GM21423 (cell line): ENCODE measurements around the gene MED25.
"Not testable (repeated sequence)": the region's sequence is repeated elsewhere in the genome, so short reads cannot be mapped to it uniquely, and the experiment has no call there.

ENCODE experiments used
- ATAC-seq: cut with Tn5 transposase; IDR thresholded peaks from one replicate; pipeline ENCODE4 v1.9.1; 2021; ENCODE audit warnings: mild to moderate bottlenecking, moderate library complexity; ENCODE audit not compliant: unreplicated experiment

The MED25 gene

GRCh38 chr19:49814010-49814409, 4.1 kb upstream of the MED25 start:
- ATAC-seq, result no peak

GRCh38 chr19:49816590-49816989, 1.5 kb upstream of the MED25 start:
- ATAC-seq, result no peak

- no peak for ATAC-seq
These were observed 721 bp downstream of the MED25 start for GRCh38 chr19:49818649-49819370.

GRCh38 chr19:49819452-49820115, 1.5 kb downstream of the MED25 start:
- not testable (repeated sequence) for ATAC-seq

GRCh38 chr19:49820125-49820524, 2.0 kb downstream of the MED25 start:
- no peak for ATAC-seq

GRCh38 chr19:49823472-49823871, 5.4 kb downstream of the MED25 start:
- ATAC-seq, result no peak

GRCh38 chr19:49824662-49825061, 6.6 kb downstream of the MED25 start:
- no peak for ATAC-seq

- ATAC-seq, result no peak
These were observed 8.9 kb downstream of the MED25 start for GRCh38 chr19:49827034-49827433.

- ATAC-seq, result no peak
These were observed 11.1 kb downstream of the MED25 start for GRCh38 chr19:49829200-49829599.

- no peak for ATAC-seq
These were observed 11.6 kb downstream of the MED25 start for GRCh38 chr19:49829721-49830120.

GRCh38 chr19:49830766-49831165, 12.7 kb downstream of the MED25 start:
- ATAC-seq, result no peak

GRCh38 chr19:49831592-49831991, 13.5 kb downstream of the MED25 start:
- no peak for ATAC-seq

GRCh38 chr19:49832556-49832955, 14.5 kb downstream of the MED25 start:
- ATAC-seq, result no peak

GRCh38 chr19:49833599-49833998, 15.5 kb downstream of the MED25 start:
- ATAC-seq, result no peak

GRCh38 chr19:49835562-49835961, 17.5 kb downstream of the MED25 start:
- ATAC-seq, result no peak

- ATAC-seq, result no peak
These were observed 18.3 kb downstream of the MED25 start for GRCh38 chr19:49836176-49837008.

- ATAC-seq, result no peak
These were observed 18.9 kb downstream of the MED25 start for GRCh38 chr19:49837009-49837310.

- no peak for ATAC-seq
These were observed 19.3 kb downstream of the MED25 start for GRCh38 chr19:49837425-49837824.

- no peak for ATAC-seq
These were observed 20.9 kb downstream of the MED25 start for GRCh38 chr19:49838885-49839588.

- ATAC-seq, result no peak
These were observed 21.6 kb downstream of the MED25 start for GRCh38 chr19:49839713-49840112.

- no peak for ATAC-seq
These were observed 22.2 kb downstream of the MED25 start for GRCh38 chr19:49840321-49840720.
